Measurements from ENCODE around the gene SV2C. TPM values are rescaled to one million over a fixed set of nuclear protein-coding genes. Genes with fewer than 3 reads are reported as not detected.

SV2C gene
- total and polyA plus RNA-seq, 2 donors = 0.05 to 0.27 TPM

GRCh38 chr5:76385540-76385939 lies 302.4 kb downstream of the SV2C start:
- H3K27ac ChIP-seq (ENCODE audit: low read depth in 1 of 2, low read length in 1 of 2) = no peak overlapping the region
- H3K36me3 ChIP-seq (ENCODE audit: control insufficient read depth in 2 of 2, insufficient read depth in 2 of 2, low read length in 1 of 2) = no peaks in the 10 kb centered on the region
- DNase-seq (ENCODE audit: low read depth in 6 of 9, low spot score in 9 of 9) = no peak
- H3K9me3 ChIP-seq (ENCODE audit: control insufficient read depth in 2 of 2, insufficient read depth in 1 of 2, low read length in 1 of 2) = no peaks in the 10 kb centered on the region
- no peak overlapping the region for H3K4me3 ChIP-seq (ENCODE audit: low read length in 2 of 2)
- H3K4me1 ChIP-seq (ENCODE audit: control insufficient read depth in 2 of 2, insufficient read depth in 2 of 2, low read length in 2 of 2) = peaks cover 2 to 27% of the 10 kb centered on the region in 2 donors
- WGBS = 96% methylated on average over 5 of the region's 5 CpGs
- H3K27me3 ChIP-seq (ENCODE audit: control insufficient read depth in 2 of 2, insufficient read depth in 1 of 2, low read length in 1 of 2) = no peaks in the 10 kb centered on the region

- Histone ChIP-seq H3K27ac (ENCODE audit: low read depth in 1 of 2, low read length in 1 of 2) (no peak overlapping the region), H3K4me3 (ENCODE audit: low read length in 2 of 2) (no peak overlapping the region), H3K9me3 (ENCODE audit: control insufficient read depth in 2 of 2, insufficient read depth in 1 of 2, low read length in 1 of 2) (no peaks in the 10 kb centered on the region), H3K4me1 (ENCODE audit: control insufficient read depth in 2 of 2, insufficient read depth in 2 of 2, low read length in 2 of 2) (peaks cover 5 to 34% of the 10 kb centered on the region in 2 donors), H3K27me3 (ENCODE audit: control insufficient read depth in 2 of 2, insufficient read depth in 1 of 2, low read length in 1 of 2) (no peaks in the 10 kb centered on the region), H3K36me3 (ENCODE audit: control insufficient read depth in 2 of 2, insufficient read depth in 2 of 2, low read length in 1 of 2) (no peaks in the 10 kb centered on the region)
- DNase-seq (ENCODE audit: low read depth in 6 of 9, low spot score in 9 of 9) = no peak
- WGBS = 92% methylated on average over 5 of the region's 5 CpGs
Measured at GRCh38 chr5:76386360-76386759, 303.2 kb downstream of the SV2C start.

GRCh38 chr5:76388236-76388635 lies 305.1 kb downstream of the SV2C start:
- Histone ChIP-seq H3K36me3 (ENCODE audit: control insufficient read depth in 2 of 2, insufficient read depth in 2 of 2, low read length in 1 of 2) (no peaks in the 10 kb centered on the region), H3K4me3 (ENCODE audit: low read length in 2 of 2) (no peak overlapping the region), H3K27ac (ENCODE audit: low read depth in 1 of 2, low read length in 1 of 2) (no peak overlapping the region), H3K9me3 (ENCODE audit: control insufficient read depth in 2 of 2, insufficient read depth in 1 of 2, low read length in 1 of 2) (no peaks in the 10 kb centered on the region), H3K27me3 (ENCODE audit: control insufficient read depth in 2 of 2, insufficient read depth in 1 of 2, low read length in 1 of 2) (no peaks in the 10 kb centered on the region), H3K4me1 (ENCODE audit: control insufficient read depth in 2 of 2, insufficient read depth in 2 of 2, low read length in 2 of 2) (peaks cover 5 to 36% of the 10 kb centered on the region in 2 donors)
- WGBS = 94% methylated on average over 1 of the region's 1 CpG
- no peak for DNase-seq (ENCODE audit: low read depth in 6 of 9, low spot score in 9 of 9)

GRCh38 chr5:76388791-76389512 lies 305.8 kb downstream of the SV2C start:
- Histone ChIP-seq H3K36me3 (ENCODE audit: control insufficient read depth in 2 of 2, insufficient read depth in 2 of 2, low read length in 1 of 2) (no peaks in the 10 kb centered on the region), H3K27me3 (ENCODE audit: control insufficient read depth in 2 of 2, insufficient read depth in 1 of 2, low read length in 1 of 2) (no peaks in the 10 kb centered on the region), H3K4me1 (ENCODE audit: control insufficient read depth in 2 of 2, insufficient read depth in 2 of 2, low read length in 2 of 2) (peaks cover 5 to 39% of the 10 kb centered on the region in 2 donors), H3K27ac (ENCODE audit: low read depth in 1 of 2, low read length in 1 of 2) (no peak overlapping the region), H3K9me3 (ENCODE audit: control insufficient read depth in 2 of 2, insufficient read depth in 1 of 2, low read length in 1 of 2) (no peaks in the 10 kb centered on the region), H3K4me3 (ENCODE audit: low read length in 2 of 2) (no peak overlapping the region)
- 95% methylated on average over 11 of the region's 11 CpGs for WGBS
- DNase-seq (ENCODE audit: low read depth in 6 of 9, low spot score in 9 of 9) = no peak

GRCh38 chr5:76389513-76390154 lies 306.5 kb downstream of the SV2C start:
- Histone ChIP-seq H3K4me3 (ENCODE audit: low read length in 2 of 2) (no peak overlapping the region), H3K27me3 (ENCODE audit: control insufficient read depth in 2 of 2, insufficient read depth in 1 of 2, low read length in 1 of 2) (no peaks in the 10 kb centered on the region), H3K36me3 (ENCODE audit: control insufficient read depth in 2 of 2, insufficient read depth in 2 of 2, low read length in 1 of 2) (no peaks in the 10 kb centered on the region), H3K9me3 (ENCODE audit: control insufficient read depth in 2 of 2, insufficient read depth in 1 of 2, low read length in 1 of 2) (no peaks in the 10 kb centered on the region), H3K4me1 (ENCODE audit: control insufficient read depth in 2 of 2, insufficient read depth in 2 of 2, low read length in 2 of 2) (peaks cover 5 to 38% of the 10 kb centered on the region in 2 donors), H3K27ac (ENCODE audit: low read depth in 1 of 2, low read length in 1 of 2) (no peak overlapping the region)
- 94% methylated on average over 13 of the region's 13 CpGs for WGBS
- no peak for DNase-seq (ENCODE audit: low read depth in 6 of 9, low spot score in 9 of 9)

GRCh38 chr5:76391014-76391413 lies 307.8 kb downstream of the SV2C start:
- Histone ChIP-seq H3K4me1 (ENCODE audit: control insufficient read depth in 2 of 2, insufficient read depth in 2 of 2, low read length in 2 of 2) (peaks cover 5 to 35% of the 10 kb centered on the region in 2 donors), H3K27ac (ENCODE audit: low read depth in 1 of 2, low read length in 1 of 2) (no peak overlapping the region), H3K4me3 (ENCODE audit: low read length in 2 of 2) (no peak overlapping the region), H3K9me3 (ENCODE audit: control insufficient read depth in 2 of 2, insufficient read depth in 1 of 2, low read length in 1 of 2) (no peaks in the 10 kb centered on the region), H3K27me3 (ENCODE audit: control insufficient read depth in 2 of 2, insufficient read depth in 1 of 2, low read length in 1 of 2) (no peaks in the 10 kb centered on the region), H3K36me3 (ENCODE audit: control insufficient read depth in 2 of 2, insufficient read depth in 2 of 2, low read length in 1 of 2) (no peaks in the 10 kb centered on the region)
- peak in 5 of 9 donors; percentile 38 to 78 (median 46) for DNase-seq (ENCODE audit: low read depth in 6 of 9, low spot score in 9 of 9)
- WGBS = 21% methylated on average over 9 of the region's 9 CpGs

- Histone ChIP-seq H3K4me1 (ENCODE audit: control insufficient read depth in 2 of 2, insufficient read depth in 2 of 2, low read length in 2 of 2) (peaks cover 5 to 29% of the 10 kb centered on the region in 2 donors), H3K9me3 (ENCODE audit: control insufficient read depth in 2 of 2, insufficient read depth in 1 of 2, low read length in 1 of 2) (no peaks in the 10 kb centered on the region), H3K27me3 (ENCODE audit: control insufficient read depth in 2 of 2, insufficient read depth in 1 of 2, low read length in 1 of 2) (no peaks in the 10 kb centered on the region), H3K4me3 (ENCODE audit: low read length in 2 of 2) (no peak overlapping the region), H3K36me3 (ENCODE audit: control insufficient read depth in 2 of 2, insufficient read depth in 2 of 2, low read length in 1 of 2) (no peaks in the 10 kb centered on the region), H3K27ac (ENCODE audit: low read depth in 1 of 2, low read length in 1 of 2) (peak overlapping the region in 1 of 2 donors; percentile 42)
- 54% methylated on average over 5 of the region's 5 CpGs for WGBS
- peak in 4 of 9 donors; percentile 26 to 73 (median 39) for DNase-seq (ENCODE audit: low read depth in 6 of 9, low spot score in 9 of 9)
Measured at GRCh38 chr5:76393035-76393680, 310.0 kb downstream of the SV2C start.

GRCh38 chr5:76397200-76397599 lies 314.0 kb downstream of the SV2C start:
- Histone ChIP-seq H3K27ac (ENCODE audit: low read depth in 1 of 2, low read length in 1 of 2) (no peak overlapping the region), H3K9me3 (ENCODE audit: control insufficient read depth in 2 of 2, insufficient read depth in 1 of 2, low read length in 1 of 2) (peaks cover 0 to 2% of the 10 kb centered on the region in 2 donors), H3K4me1 (ENCODE audit: control insufficient read depth in 2 of 2, insufficient read depth in 2 of 2, low read length in 2 of 2) (peaks cover 4 to 28% of the 10 kb centered on the region in 2 donors), H3K36me3 (ENCODE audit: control insufficient read depth in 2 of 2, insufficient read depth in 2 of 2, low read length in 1 of 2) (no peaks in the 10 kb centered on the region), H3K4me3 (ENCODE audit: low read length in 2 of 2) (no peak overlapping the region), H3K27me3 (ENCODE audit: control insufficient read depth in 2 of 2, insufficient read depth in 1 of 2, low read length in 1 of 2) (peaks cover 9 to 11% of the 10 kb centered on the region in 2 donors)
- no peak for DNase-seq (ENCODE audit: low read depth in 6 of 9, low spot score in 9 of 9)
- 97% methylated on average over 2 of the region's 2 CpGs for WGBS

- Histone ChIP-seq H3K27me3 (ENCODE audit: control insufficient read depth in 2 of 2, insufficient read depth in 1 of 2, low read length in 1 of 2) (peaks cover 9 to 11% of the 10 kb centered on the region in 2 donors), H3K36me3 (ENCODE audit: control insufficient read depth in 2 of 2, insufficient read depth in 2 of 2, low read length in 1 of 2) (no peaks in the 10 kb centered on the region), H3K4me3 (ENCODE audit: low read length in 2 of 2) (no peak overlapping the region), H3K4me1 (ENCODE audit: control insufficient read depth in 2 of 2, insufficient read depth in 2 of 2, low read length in 2 of 2) (peaks cover 7 to 33% of the 10 kb centered on the region in 2 donors), H3K27ac (ENCODE audit: low read depth in 1 of 2, low read length in 1 of 2) (no peak overlapping the region), H3K9me3 (ENCODE audit: control insufficient read depth in 2 of 2, insufficient read depth in 1 of 2, low read length in 1 of 2) (peaks cover 0 to 2% of the 10 kb centered on the region in 2 donors)
- DNase-seq (ENCODE audit: low read depth in 6 of 9, low spot score in 9 of 9) = no peak
- WGBS = 100% methylated on average over 2 of the region's 2 CpGs
Measured at GRCh38 chr5:76399268-76399667, 316.1 kb downstream of the SV2C start.
